Frontal cortex (tissue), 4 donors: ENCODE data around the gene GIPC3. TPM values are rescaled to one million over a fixed set of nuclear protein-coding genes. Genes with fewer than 3 reads are reported as not detected.

ENCODE experiments used
- DNase-seq, 2 donors: peaks; one replicate each; pipeline ENCODE4 v3.0.0; 2012; ENCODE audit warnings: low spot score in 2 of 2
- FAIRE-seq: peaks from 2 replicates; lab custom pipeline; 2012; peaks lifted over from hg19 to GRCh38; lab: Jason Lieb, UNC
- total RNA-seq: library from RNA; depleted of rRNA; stranded (reverse); fragments of >200 nt; gene quantifications from one replicate; pipeline ENCODE4 v1.2.3, GENCODE V29; 2014
- donor health status: control.
- donor health status: control.
- donor health status: control.

Gene GIPC3, protein sequence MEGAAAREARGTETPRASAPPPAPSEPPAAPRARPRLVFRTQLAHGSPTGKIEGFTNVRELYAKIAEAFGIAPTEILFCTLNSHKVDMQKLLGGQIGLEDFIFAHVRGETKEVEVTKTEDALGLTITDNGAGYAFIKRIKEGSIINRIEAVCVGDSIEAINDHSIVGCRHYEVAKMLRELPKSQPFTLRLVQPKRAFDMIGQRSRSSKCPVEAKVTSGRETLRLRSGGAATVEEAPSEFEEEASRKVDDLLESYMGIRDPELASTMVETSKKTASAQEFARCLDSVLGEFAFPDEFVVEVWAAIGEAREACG
- total RNA-seq, result under 0.01 TPM

DNA sequence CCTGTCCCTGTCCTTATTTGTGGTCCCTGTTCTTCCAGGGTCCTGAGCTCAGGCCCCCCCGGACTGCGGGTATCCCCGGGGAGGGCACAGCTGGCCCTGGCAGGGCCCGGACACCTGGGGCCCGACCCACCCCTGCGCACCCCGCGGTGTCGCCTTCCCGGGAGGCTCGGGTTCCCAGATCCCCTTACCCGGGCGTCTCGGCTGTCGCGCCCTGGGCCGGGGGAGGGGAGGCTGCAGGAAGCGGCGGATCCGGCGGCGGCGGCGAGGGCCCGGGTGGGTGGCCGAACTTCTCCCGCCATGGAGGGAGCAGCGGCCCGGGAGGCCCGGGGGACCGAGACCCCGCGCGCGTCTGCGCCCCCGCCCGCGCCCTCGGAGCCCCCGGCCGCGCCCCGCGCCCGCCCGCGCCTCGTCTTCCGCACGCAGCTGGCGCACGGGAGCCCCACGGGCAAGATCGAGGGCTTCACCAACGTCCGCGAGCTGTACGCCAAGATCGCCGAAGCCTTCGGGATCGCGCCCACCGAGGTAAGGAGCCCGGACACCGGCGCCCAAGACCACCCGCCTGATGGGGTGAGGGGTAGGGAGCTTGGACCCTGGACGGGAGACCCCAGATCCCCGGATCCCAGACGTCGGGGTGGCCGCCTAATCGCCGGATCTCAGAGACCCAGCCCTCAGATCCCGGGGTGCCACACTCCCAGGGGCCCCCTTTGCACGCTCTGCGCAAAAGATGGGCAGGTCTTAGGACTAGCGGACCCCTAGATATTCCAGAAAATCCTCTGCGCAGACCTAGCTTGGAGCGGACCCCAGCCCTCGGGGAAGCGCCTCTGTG lies at the start of gene GIPC3:
TSS of gene GIPC3 (plus strand) at position 178 of the 826 bp plus-strand sequence. CDS start at position 298, 120 bp downstream.
- FAIRE-seq, result no peak
- DNase-seq, result no peak

DNA sequence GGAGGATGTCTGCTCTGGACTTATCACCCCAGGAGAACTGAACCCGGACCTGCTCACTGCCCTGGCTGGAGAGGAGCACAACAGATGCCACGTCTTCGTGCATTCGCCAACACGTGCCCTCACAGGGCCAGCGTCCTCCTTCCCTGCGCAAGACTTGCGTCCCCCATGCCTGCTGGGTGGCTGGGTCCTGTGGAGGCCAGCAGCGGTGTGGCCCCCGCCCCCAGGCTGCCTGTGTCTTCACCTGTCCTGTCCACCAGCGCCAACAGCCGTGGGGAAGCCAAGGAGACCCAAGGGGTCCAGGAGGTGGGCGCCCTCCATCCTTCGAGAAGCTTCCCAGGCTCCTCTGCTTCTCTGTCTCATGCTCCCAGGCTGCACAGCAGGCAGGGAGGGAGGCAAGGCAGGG lies 49.7 kb upstream of the GIPC3 start:
- no peak for FAIRE-seq
- no peak for DNase-seq

GRCh38 chr19:3535981-3536380 lies 49.3 kb upstream of the GIPC3 start:
- DNase-seq (no peak), FAIRE-seq (no peak)

- FAIRE-seq, result no peak
- DNase-seq, result peak; percentile 85 to 86
Measured at GRCh38 chr19:3536429-3537100, 48.7 kb upstream of the GIPC3 start.

DNA sequence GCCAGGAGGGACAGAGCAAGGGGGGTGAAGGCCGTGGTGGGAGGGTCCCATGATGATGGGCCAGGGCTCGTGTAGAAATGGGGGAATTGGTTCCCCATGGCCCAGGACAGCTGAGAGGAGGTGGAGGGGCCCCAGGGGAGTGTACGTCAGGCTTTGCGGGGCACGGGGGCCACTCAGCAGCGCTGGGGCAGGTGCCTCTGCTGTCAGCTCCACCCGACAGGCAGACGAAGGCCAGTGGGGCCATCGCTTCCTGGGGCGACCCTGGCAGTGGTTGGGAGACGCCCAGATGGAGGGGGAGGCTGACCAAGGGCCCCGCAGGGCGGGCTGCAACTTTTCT lies 48.2 kb upstream of the GIPC3 start:
- FAIRE-seq, result no peak
- no peak for DNase-seq

DNA sequence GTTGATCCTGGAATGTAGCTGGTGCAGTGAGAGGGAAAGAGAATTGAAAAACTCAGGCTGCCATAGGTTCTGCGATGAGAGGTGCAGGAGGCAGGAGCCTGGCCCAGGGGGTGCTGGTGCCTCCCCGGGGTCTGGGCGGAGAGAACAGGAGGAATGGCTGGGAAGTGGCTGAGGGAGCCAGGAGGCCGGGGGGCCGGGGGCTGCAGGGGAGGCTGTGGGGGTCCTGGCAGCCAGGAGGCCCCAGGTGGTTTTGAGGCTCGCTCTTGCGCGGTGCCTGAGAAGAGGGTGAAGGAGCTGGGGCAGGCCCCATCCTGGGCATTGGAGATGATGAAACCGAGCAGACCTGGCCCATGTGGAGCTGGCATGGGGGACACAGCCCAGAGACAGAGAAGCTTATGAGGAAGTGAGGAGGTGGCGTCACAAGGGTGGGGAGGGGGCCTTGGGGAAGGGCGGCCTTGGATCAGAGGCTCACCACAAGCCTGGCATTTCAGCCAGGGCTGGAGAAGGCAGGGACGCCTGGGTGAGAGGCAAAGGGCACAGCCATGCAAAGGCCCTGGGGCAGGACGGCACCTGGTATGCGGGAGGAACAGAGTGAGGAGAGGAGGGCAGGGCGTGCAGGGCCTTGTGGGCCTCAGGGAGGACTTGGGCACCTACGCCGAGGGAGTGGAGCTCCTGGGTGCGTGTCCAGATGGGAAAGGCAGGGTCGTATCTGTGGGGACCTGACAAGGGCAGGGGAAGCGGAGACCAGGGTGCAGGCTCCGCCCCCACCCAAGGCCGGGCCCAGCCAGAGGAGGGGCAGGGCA lies 47.6 kb upstream of the GIPC3 start:
- DNase-seq (no peak), FAIRE-seq (no peak)

DNA sequence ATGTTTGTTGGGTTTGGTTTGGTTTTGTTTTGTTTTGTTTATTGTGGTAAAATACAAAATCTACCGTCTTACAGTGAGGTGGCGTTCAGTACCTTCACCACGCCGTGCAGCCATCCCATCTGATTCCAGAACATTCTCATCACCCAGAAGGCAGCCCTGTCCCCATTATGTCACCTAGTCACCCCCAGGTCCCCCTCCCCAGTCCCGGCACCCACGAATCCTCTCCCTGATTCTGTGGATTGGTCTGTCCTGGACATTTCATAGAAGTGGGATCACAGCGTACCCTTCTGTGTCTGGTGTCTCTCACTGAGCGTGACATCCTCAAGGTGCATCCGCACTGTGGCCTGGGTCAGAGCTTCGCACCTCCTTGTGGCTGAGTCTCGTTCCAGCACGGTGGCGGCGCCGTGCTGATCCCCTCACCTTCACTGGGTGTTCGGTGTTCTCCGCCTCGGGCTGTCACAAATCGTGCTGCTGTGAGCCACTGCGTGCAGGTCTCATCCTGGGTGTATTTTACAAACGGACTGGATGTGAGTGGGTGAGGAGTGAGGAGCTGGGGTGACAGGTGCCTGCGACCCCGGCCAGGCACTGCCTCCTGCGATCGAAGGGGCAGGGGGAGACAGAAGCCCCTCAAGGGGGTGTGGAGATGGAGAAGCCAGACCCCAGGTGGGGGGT lies 46.9 kb upstream of the GIPC3 start:
- DNase-seq (no peak), FAIRE-seq (no peak)

- no peak for DNase-seq
- FAIRE-seq, result no peak
Measured at GRCh38 chr19:3538965-3539755, 46.1 kb upstream of the GIPC3 start, which contains the start of gene TEKTIP1. TEKTIP1 (plus strand) TSS chr19:3539174; CDS start chr19:3539178, 4 bp downstream.

DNA sequence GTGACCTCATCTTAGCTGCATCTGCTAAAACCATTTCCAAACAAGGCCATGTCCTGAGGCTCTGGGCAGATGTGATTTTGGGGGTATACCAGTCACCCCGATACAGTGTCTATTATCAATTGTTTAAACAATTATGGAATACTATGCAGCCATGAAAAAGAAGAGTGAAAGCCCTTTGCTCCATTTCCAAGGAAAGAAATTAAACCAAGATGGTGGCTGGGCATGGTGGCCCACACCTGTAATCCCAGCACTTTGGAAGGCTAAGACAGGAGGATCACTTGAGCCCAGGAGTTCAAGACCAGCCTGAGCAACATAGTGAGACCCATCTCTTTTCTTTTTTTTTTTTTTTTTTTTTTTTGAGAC lies 45.5 kb upstream of the GIPC3 start:
- FAIRE-seq, result no peak
- DNase-seq, result no peak

GRCh38 chr19:3543150-3544057 lies 41.9 kb upstream of the GIPC3 start:
- FAIRE-seq (no peak), DNase-seq (no peak)

GRCh38 chr19:3544058-3544376 lies 41.3 kb upstream of the GIPC3 start:
- no peak for FAIRE-seq

DNA sequence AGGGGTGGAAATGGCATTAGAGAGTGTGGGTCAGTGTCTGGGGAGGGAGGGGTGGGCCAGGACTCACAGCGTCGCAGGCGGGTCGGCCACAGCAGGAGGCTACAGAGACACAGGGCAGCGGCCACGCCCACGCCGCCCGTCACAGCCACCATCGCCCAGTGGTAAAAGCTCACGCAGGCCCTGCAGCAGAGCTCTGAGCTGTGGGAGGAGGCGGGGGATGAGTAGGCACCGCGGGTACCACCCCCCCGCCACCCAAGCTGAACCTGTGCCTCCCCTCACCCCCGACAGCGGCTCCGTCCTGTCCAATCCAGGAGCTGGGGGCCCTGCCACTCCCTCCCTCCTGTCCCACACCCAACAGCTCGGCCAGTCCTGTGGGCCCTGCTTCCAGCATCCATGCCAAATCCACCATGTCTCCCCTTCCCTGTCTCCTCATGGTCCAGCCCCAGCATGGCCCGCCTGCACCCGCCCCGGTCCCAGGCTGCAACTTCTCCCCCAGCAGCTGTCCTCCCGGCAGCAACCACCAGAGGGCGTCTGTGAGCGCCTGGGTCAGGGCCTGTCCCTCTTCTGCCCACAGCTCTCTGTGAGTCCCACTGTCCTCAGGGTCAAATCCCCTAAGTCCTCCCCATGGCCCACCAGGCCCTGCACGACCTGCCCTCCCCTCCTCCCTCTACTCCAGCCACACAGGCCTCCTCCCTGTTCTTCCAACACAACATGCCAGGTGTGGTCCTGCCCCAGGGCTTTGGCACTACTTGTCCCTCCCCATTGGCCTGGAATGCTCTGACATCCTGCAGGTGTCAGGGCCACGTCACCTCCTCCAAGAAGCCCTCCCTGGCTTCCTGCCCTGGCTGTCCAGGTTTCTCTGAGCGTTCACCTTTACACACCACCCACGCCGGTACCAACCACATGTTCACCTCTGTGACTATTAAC lies 40.3 kb upstream of the GIPC3 start:
- no peak for FAIRE-seq

More at GRCh38 chr19:3544058-3544376, 41.3 kb upstream of the GIPC3 start:
- DNase-seq, result no peak

DNA sequence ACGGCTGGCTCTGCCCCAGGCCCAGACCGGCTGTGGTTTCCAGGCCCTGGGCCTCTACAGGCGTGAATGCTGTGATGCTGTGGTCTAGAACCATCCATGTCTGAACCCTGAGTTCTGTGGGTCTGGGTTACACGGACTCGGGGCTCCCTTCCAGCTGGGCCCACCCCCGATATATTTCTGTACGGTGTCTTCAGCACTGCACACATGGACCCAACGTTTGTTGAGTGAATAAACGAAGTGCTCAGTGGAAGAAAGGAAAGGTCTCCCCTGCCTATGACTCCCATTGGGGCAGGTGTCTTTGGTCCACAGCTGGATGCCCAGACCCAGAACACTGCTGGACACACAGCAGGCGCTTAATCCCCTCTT lies 39.6 kb upstream of the GIPC3 start:
- DNase-seq (no peak), FAIRE-seq (no peak)

More for the DNA sequence above, 40.3 kb upstream of the GIPC3 start:
- peak; percentile 83 to 85 for DNase-seq

DNA sequence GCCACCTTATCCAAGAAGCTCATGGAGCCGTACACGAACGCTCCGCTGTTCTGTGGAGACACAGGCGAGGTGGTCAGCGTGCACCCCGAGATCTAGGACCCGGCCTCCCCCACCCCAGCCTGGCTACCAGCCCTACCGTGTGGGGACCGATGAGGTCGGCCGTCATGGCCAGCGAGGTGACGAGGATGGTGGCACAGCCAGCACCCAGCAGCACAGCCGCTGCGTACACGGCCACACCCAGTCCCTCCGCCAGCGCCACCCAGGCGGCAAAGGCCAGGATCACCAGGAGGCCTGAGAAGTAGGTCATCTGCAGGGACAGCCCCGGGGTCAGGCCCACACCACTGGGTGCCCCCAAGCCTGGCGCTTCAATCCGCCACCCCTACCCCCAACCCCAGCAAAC lies 39.2 kb upstream of the GIPC3 start:
- FAIRE-seq (no peak), DNase-seq (no peak)

- DNase-seq, result no peak
- FAIRE-seq, result no peak
Measured at GRCh38 chr19:3547301-3547731, 38.0 kb upstream of the GIPC3 start.

DNA sequence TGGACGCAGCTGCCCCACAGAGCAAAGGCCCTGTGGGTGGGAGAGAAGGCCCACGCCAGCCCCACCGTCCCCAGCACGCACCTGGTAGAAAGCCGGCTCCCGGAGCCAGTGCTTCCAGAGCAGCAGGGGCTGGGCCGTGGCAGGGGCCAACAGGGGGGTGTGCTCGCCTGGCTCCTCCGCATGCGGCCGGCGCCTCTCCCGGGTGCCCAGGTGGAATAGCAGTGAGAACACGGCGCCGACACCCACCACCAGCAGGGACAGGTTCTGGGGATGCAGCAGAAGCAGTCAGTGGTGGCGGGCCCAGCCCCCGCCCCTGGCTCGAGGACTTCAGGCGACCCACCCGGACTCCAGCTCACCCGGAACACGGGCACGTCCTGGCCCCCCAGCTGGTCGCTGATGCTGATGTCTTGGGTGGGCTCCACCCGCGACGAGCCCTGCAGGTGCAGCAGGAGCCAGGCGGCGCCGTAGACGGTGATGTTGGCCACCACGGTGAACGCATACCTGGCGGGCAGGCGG lies 37.5 kb upstream of the GIPC3 start:
- no peak for DNase-seq
- no peak for FAIRE-seq

DNA sequence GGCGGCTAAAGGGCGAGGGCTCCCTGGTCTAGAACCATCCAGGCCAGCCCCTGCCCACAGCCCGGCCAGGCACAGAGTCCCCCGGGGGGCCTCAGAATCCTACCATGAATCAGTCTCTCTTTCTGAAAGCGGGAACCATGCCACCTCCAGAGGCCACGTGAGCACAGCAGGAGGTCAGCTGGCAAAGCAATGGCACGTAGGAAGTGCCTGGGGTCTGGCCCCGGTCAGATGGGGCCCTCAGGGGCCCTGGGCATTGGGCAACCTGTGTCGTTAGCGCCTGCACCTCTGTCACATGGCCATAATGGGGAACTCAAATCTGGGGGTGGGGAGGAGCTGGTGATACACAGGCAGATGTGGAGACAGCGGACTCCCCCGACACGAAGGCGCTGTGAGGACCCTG lies 36.7 kb upstream of the GIPC3 start:
- no peak for FAIRE-seq
- DNase-seq, result no peak
